Limb (tissue), 2 donors: Measurements from ENCODE around the gene SCYGR8.
"Not testable (repeated sequence)": the region's sequence is repeated elsewhere in the genome, so short reads cannot be mapped to it uniquely, and the experiment has no call there.

Experiments used
- DNase-seq, 2 donors: peaks; one replicate each; pipeline ENCODE4 v3.0.0-alpha.2; 2016; ENCODE audit errors: extremely low spot score in 2 of 2

The SCYGR8 gene, protein sequence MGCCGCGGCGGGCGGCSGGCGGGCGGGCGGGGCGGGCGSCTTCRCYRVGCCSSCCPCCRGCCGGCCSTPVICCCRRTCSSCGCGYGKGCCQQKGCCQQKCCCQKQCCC

DNA sequence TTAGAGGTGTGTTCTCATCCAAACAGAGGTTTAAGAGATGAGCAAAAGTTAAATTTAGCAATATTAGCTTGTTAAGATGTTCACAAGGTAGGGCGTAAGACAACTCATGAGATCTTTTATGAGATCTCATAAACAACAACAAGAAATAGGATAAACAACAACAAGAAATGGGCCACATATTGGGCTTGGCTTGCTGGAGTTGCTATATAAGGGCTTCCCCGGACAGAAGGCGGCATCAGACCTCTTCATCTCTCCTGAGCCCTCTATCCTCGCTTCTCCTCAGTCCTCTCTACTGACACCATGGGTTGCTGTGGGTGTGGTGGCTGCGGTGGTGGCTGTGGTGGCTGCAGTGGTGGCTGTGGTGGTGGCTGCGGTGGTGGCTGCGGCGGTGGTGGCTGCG lies at the start of gene SCYGR8:
TSS of gene SCYGR8 (plus strand) at position 301 of the 400 bp plus-strand sequence. CDS start at position 301, 0 bp downstream.
- no peak for DNase-seq

DNA sequence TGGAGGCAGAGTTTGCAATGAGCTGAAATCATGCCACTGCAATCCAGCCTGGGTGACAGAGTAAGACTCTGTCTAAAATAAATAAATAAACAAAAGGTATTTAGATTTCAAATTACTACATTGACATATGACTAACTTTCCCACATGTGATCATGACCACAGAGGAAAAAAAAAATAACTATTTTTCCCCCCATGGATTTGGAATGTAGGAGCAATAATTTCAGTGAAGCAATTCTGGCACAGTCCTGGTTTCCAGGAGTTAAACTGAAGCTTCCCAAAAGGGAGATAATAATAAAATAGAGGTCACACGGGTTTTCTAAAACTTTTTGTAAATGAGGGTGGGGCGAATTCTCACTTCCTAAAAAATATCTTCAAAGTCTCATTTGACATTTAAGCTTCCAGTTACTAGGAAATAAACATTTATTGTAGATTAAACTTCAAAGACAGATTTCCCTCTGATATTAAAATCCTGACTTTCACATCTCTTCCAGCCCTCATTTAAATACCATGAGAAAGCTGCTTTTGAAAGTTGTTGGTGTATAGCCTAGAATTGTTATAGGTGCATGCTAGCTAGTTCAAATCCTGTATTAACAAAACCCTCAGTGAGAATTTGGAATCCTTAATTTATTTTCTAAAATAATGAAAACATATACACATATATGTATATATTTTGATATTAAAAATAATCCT lies 48.6 kb upstream of the SCYGR8 start:
- no peak for DNase-seq

DNA sequence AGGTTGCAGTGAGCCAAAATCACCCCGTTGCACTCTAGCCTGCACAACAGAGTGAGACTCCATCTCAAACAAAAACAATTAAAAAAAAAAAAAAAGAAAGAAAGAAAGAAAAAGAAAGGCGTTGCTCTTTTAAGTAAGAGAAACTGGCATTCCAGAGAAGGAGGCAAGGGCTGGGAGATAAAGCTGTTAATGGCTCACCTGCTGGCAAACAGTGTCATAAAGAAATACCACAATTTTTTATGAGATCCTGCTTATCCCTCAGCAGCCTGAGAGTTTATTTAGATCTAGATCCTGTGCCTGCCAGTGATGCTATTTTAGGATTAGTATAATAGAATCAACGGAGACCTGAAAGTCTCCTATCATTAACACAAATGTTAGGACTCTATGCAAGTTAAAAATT lies 44.1 kb upstream of the SCYGR8 start:
- DNase-seq: no peak

DNA sequence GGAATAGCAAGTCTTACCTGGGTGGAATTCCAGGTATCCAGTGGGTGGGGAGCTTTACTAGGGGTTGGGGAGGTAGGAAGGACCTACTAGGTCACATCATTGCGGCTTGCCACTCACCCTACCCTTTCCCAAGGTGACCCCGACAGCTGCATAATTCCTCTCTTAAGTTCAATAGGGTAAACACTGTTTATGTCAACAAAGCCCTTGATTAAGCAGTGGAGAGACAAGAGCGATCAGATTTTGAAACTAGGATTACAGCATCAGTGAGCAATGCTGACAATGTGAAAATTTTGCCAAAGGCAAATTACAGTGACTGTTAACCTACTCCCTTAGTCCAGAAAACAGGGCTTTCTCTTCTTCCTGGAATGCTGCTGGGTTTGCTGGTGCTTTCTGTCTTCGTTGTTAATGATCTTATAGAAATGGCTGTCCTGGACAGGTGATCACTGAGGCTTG lies 42.4 kb upstream of the SCYGR8 start:
- DNase-seq: no peak

DNA sequence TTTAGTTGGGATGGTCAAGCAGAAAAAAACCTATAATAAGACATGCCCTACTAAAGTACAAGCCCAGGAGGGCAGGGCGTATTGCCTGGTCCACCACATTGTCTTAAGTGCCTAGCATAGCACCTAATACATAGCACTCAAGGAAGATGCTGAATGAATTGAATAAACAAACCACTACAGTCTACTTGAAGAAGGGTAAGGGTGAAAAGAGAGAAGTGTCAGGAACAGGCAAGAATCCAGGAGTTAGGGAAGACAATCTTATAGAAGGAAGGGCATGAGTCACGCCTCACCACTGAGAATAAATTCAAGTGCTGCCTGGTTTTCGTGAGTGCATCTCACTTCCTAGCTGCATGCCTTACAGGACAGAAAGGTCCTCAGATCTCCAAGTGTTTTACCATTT lies 41.7 kb upstream of the SCYGR8 start:
- no peak for DNase-seq

DNA sequence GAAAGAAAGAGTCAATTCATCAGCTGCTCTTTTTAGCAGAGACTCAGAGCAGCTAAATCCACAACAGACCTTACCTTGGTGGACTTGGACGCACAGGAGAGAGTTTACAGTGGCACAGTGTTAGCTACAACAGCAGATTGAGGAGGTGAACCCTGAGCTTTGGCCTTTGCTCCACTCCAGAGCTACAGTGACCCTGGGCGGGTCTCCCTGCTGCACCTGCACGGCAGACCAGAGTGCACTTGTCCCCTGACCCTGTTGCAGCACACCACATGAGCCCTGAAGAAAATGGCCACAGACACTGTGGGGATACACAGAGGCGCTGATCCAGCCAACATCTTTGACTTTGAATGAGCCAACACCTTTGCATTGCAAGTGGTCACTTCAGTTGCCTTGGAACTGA lies 38.8 kb upstream of the SCYGR8 start:
- no peak for DNase-seq

DNA sequence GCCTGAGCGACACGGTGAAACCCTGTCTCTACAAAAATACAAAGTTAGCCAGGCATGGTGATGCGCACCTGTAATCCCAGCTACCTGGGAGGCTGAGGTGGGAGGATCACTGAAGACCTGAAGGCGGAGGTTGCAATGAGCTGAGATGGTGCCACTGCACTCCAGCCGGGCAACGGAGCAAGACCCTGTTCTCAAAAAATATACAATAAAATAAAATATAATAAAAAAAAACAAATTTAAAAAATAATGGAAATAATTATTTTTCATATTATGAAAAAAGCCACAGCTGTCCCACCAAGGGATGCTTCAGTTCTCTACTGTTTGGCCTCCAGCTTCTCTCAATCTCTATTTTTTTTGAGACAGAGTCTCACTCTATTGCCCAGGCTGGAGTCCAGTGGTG lies 38.3 kb upstream of the SCYGR8 start:
- DNase-seq: no peak

DNA sequence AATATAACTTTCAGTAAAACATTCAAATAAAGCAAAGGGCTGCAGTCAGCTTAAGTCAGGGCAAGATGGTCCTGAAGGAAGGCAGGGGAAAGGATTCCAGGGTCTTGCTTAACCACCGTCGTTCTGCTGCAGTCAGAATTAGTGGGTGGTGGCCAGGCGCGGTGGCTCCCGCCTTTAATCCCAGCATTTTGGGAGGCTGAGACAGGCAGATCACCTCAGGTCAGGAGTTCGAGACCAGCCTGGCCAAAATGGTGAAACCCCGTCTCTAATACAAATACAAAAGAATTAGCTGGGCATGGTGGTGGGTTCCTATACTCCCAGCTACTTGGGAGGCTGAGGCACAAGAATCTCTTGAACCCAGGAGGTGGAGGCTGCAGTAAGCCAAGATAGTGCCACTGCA lies 34.7 kb upstream of the SCYGR8 start:
- DNase-seq: no peak

DNA sequence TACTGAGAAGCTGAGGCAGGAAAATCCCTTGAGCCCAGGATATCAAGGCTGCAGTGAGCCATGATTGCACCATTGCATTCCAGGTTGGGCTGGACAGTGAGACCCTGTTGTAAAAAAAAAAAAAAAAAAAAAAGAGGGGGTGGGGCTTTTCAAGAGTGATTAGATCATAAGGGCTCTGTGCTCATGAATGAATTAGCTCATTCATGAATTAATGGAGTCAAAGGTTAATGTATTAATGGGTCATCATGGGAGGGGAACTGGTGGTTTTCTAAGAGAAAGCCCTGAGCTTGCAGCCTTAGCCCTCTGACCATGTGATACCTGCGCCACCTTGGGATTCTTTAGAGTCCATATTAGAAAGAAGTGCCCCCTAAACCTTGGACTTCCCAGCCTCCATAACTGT lies 32.4 kb upstream of the SCYGR8 start:
- no peak for DNase-seq

DNA sequence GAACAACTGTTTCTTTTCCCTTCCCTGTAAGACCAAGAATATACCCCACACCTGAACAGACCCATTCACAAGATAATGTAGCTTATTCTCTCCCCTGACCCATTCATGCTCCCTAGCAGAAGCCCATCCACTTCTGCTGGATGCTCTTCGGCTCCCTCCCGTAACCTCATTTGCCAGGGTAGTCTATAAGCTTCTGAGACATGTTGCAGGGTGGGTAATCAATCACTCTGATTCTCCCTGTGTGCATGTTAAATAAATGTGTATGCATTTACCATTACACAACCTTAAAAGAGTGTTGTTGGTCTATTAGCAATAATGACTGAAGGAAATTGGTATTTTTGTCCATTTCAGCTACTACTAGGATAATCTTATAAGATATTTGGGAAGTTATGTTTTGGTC lies 29.2 kb upstream of the SCYGR8 start:
- no peak for DNase-seq

DNA sequence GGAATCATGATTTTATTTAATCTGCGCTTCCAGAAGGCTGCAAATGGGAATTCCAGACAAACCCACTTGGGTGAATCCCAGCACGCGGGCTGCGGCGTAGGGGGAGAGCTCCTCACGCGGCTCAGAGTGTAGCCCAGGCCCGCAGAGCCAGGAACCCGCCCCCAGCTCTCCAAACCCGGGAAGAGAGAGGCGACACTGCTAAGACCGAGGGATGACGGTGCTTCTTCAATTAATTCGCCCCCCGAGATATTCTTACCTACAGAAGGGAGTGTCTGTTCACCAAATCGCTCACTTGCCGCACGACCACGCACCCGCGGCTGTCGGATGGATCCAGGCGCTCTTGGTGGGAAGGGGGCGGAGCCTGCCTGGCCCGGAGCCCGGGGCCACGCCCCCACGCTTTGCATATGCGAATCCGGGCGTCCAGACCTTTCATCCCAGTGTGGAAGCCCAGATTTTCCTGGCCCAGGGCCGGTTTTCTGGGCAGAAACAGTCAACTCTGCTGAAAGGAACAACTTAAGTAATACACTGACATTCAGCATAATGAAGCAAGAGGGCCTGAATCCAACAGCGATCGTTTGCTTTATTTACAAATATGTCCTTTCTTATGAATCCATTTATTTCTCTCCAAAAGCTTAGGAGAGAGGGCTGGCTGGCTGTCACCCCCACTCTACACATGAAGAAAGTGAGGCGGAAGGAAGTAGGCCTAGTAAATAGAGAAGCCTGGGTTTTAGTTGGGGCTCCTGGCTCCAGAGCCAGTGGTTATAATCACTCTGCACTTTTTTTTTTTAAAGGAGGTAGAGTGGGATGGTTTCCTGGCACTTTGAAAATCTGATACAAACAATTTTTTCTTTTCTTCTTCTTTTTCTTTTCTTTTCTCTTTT lies 27.8 kb upstream of the SCYGR8 start, which contains the start of gene SLC19A3:
TSS of gene SLC19A3 (minus strand) at position 342 of the 881 bp plus-strand sequence. CDS start 15,710 bp downstream, outside the sequence.
- peak; percentile 88 to 91 for DNase-seq

DNA sequence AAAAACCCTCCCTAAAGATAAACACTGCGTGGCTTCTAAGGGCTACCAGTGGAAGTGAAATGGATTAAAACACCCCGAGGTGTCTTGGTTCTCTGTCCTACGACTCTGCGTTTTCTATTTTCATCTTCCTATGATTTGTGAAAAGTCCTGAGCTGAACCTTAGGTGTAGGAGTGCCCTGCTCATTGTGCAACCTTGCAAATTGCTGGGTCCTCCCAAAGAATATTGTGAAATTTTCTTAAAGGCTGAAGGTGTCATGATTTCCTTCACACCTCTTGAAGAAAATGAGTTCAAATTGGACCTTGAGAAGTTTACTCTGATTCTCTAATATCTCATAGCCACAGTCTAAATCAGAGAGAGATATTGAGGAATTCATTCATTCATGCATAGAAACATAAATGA lies 26.1 kb upstream of the SCYGR8 start:
- DNase-seq: no peak

DNA sequence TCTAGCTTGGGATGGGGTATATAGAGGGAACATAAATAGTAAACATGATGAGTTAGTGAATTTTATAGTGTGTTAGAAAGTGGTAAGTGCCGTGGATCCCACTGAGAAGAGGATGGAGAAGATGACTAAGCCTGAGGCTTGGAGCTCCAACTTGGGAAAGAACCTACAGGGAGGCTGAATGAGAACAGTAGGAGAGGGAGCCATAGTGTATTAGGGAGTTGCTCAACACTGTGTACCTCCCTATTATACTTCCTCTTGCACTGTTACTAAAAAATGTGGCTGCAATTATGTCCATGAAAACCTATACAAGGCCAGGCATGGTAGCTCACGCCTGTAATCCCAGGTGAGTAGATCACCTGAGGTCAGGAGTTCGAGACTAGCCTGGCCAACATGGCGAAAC lies 25.0 kb upstream of the SCYGR8 start:
- DNase-seq: no peak

DNA sequence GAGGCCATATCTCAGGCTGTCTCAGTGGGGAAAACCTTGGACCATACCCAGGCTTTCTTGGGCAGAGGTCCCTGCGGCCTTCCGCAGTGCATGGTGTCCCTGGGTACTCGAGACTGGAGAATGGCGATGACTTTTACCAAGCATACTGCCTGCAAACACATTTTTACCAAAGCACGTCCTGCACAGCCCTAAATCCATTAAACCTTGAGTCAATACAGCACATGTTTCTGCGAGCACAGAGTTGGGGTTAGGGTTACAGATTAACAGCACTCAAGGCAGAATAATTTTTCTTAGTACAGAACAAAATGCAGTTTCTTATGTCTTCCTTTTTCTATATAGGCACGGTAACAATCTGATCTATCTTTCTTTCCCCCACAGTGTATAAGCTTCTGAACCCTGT lies 22.9 kb upstream of the SCYGR8 start:
- DNase-seq: not testable (repeated sequence)

DNA sequence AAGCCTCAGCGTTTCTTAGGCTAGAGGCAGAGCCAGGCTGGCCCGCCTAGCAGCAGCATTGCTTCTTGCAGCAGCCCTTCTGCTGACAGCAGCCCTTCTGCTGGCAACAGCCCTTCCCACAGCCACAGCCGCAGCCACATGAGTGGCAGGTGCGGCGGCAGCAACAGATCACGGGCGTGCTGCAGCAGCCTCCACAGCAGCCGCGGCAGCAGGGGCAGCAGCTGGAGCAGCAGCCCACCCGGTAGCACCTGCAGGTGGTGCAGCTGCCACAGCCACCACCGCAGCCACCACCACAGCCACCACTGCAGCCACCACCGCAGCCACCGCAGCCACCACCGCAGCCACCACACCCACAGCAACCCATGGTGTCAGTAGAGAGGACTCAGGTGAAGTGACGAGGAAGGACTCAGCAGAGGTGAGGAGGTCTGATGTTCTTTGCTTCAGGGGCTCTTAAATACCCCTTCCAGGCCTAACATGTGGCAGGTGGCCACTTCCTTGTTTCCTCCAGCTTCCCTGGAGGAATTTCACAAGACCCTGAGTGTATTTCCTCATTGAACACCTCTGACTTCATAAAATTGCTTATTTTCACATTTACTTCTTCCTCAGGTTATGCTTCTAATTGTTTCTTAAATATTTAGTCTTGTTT lies 21.2 kb upstream of the SCYGR8 start, which contains the start of gene SCYGR6:
TSS of gene SCYGR6 (minus strand) at position 364 of the 646 bp plus-strand sequence. CDS start at position 364, 0 bp downstream.
- DNase-seq: no peak

DNA sequence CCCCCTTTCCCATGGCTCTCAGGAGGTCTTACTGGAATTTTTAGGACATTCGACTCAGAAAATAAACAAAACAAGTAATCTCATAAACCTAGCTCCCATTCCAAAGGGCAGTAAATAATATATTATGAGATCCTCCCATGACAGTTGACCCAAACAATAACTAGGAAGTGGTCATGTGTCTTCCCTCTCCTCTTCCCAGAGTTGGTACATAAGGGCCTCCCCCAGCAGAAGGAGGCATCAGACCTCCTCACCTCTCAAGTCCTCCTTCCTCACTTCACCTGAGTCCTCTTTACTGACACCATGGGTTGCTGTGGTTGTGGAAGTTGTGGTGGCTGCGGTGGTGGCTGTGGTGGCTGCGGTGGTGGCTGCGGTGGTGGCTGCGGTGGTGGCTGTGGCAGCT lies 17.7 kb upstream of the SCYGR8 start, which contains the start of gene SCYGR7:
TSS of gene SCYGR7 (plus strand) at position 301 of the 400 bp plus-strand sequence. CDS start at position 301, 0 bp downstream.
- DNase-seq: no peak

DNA sequence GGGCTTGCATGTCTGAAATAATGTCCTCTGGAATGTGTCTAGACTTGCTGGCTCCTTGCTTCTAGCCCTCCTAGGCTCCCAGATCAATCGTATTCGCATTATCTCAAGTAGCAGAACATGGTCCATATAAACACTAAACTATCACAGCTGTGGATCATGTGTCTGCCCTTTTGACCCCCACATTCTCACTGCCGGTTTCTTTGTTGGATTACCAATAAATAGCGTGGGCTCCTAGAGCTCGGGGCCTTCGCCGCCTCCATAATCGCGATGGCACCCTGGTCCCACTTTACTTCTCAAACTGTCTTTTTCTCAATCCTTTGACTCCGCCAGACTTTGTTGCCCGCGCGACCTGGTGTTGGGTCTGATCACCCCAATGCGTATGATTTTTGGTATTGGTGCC lies 6.3 kb upstream of the SCYGR8 start:
- DNase-seq: no peak

DNA sequence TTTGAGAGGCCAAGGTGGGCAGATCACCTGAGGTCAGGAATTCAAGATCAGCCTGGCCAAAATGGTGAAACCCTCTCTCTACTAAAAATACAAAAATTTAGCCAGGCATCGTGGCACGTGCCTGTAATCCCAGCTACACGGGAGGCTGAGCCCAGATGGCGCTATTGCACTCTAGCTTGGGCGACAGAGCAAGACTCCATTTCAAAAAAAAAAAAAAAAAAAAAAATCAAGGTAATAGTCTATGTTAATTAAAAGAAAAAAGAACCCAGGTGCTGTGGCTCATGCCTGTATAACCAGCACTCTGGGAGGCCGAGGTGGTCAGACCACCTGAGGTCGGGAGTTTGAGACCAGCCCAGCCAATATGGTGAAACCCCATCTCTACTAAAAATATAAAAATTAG lies 5.0 kb upstream of the SCYGR8 start:
- not testable (repeated sequence) for DNase-seq

DNA sequence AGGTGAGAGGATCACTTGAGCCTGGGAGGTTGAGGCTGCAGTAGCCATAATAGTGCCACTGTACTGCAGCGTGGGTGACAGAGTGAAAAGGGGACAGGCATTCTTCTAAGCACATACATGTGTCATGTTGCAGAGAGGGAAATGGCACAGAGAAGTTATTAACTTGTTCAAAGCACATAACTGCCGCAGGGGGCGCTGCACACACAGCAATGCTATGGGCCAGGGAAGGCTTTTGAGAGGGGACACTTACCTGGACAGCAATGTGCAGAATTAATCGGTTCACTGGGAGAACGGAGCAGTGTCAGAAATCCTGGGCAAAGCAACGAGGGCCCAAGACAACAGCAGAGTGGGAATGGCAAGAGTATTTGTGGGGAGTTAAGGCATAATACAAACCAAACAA lies 2.4 kb downstream of the SCYGR8 start:
- no peak for DNase-seq

DNA sequence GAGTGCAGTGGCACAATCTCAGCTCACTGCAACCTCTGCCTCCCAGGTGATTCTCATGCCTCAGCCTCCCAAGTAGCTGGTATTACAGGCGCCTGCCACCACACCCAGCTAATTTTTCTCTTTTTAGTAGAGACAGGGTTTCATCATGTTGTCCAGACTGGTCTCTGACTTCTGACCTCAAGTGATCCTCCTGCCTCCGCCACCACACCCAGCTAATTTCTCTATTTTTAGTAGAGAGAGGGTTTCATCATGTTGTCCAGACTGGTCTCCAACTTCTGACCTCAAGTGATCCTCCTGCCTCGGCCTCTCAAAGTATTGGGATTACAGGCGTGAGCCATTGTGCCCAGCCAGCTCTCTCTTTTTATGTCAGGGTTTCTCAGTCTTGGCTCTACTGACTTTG lies 10.6 kb downstream of the SCYGR8 start:
- not testable (repeated sequence) for DNase-seq

DNA sequence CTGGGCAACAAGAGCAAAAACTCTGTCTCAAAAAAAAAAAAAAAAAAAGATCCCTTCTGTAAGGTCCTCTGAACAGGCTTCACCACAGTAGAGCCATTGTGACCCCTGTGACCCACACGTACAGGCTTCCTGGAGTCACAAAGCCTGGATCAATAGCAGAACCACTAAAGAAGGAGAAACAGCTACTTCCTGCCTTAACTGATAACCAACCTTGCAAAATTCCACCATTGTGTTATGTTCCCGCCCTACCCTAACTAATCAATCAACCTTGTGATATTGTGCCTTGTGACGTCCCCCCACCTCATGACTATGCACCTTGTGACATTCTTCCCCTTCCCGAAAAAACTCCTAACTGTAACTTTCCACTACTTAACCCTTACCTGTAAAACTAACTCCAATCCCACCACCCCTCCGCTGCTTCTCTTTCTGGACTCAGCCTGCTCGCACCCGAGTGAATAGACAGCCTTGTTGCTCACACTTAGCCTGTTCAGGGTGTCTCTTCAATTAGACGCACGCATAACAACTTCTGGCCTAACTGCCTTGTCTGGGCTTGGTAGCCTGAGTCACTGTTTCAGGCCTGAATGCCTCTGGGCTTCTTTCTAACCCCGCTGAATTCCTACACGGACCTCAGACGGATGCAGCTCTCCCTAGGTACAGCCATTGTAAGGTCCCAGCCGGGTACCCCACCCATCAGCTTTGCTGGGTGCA lies 13.9 kb downstream of the SCYGR8 start:
- no peak for DNase-seq
